ENCODE results near the gene MXRA7.
"Not testable (repeated sequence)": the region's sequence is repeated elsewhere in the genome, so short reads cannot be mapped to it uniquely, and the experiment has no call there.

GRCh38 chr17:76739568-76740115, 28.9 kb upstream of the MXRA7 start:
- TF ChIP-seq, protein P1, sequence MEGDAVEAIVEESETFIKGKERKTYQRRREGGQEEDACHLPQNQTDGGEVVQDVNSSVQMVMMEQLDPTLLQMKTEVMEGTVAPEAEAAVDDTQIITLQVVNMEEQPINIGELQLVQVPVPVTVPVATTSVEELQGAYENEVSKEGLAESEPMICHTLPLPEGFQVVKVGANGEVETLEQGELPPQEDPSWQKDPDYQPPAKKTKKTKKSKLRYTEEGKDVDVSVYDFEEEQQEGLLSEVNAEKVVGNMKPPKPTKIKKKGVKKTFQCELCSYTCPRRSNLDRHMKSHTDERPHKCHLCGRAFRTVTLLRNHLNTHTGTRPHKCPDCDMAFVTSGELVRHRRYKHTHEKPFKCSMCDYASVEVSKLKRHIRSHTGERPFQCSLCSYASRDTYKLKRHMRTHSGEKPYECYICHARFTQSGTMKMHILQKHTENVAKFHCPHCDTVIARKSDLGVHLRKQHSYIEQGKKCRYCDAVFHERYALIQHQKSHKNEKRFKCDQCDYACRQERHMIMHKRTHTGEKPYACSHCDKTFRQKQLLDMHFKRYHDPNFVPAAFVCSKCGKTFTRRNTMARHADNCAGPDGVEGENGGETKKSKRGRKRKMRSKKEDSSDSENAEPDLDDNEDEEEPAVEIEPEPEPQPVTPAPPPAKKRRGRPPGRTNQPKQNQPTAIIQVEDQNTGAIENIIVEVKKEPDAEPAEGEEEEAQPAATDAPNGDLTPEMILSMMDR (IDR thresholded peaks at IDR 0.05) = not testable (repeated sequence)
- not testable (repeated sequence) for TF ChIP-seq POLR2A (IDR thresholded peaks at IDR 0.05); EP300 (IDR thresholded peaks at IDR 0.05; ENCODE audit: low read depth)

Measured in transverse colon (tissue), 3 donors.